ENCODE results near the gene ICA1. TPM values are rescaled to one million over a fixed set of nuclear protein-coding genes. Genes with fewer than 3 reads are reported as not detected.
A peak's percentile ranks its signal among the peaks of the same experiment; 100 is the strongest.

ICA1 gene
- total and polyA plus RNA-seq, 2 of the 13 experiments (the other 11 are each of a cell fraction or from before 2014, with no cell fraction given) = 0.29 TPM; not detected in 1

DNA sequence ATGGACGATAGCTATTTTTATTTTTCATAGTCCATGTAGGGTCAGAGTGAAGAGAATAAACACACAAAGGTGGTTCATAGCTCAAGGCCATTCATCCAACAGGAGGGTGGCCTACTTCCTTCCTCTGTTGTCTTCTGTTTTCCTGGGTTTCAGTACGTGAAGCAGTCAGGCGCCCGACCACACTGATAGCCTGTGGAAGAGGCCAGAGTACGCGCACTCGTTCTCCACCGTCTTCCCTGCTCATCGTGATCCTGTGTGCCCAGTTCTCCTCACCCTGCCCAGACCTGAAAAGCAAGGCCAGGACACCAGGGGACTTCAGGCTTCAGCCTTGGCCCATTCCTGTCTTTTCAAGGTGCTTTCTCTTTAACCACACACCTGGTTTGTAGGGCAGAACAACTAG is 158.7 kb downstream of the ICA1 start:
- peak; percentile 71 for ATAC-seq
- no peaks in the 10 kb centered on the region for H3K9me3 ChIP-seq (ENCODE audit: low read length)
- DNase-seq (ENCODE audit: low spot score) = no peak
- no peak overlapping the region for H3K9ac ChIP-seq (ENCODE audit: insufficient read depth, low read depth, low read length)
- H4K20me1 ChIP-seq (ENCODE audit: insufficient read depth, low read length) = no peaks in the 10 kb centered on the region
- no TSS peak for BruUV-seq (replicated peaks)
- H3K4me3 ChIP-seq (replicated peaks in 1 of 3; ENCODE audit: insufficient read depth in 1 of 3, low read depth in 2 of 3, low read length in 3 of 3) = peak overlapping the region in 1 of 3 experiments; percentile 5; a peak in 1 of 6 replicates
- no peaks in the 10 kb centered on the region for H3K36me3 ChIP-seq (replicated peaks in 1 of 2; ENCODE audit: control insufficient read depth in 1 of 2, insufficient read depth in 2 of 2, low read length in 2 of 2)
- no peaks in the 10 kb centered on the region for H3K27me3 ChIP-seq (ENCODE audit: control insufficient read depth in 1 of 2, insufficient read depth in 2 of 2, low read length in 2 of 2)
- FAIRE-seq = no peak
- ChIA-PET CTCF (ENCODE audit: low intra/inter-chr PET ratio, low total read pairs) (no interaction called here), POLR2A (no interaction called here)
- H2AFZ ChIP-seq (ENCODE audit: low read length) = no peak overlapping the region
- WGBS (ENCODE audit: low lambda C conversion rate) = 46% methylated on average over 4 of the region's 9 CpGs
- H3K27ac ChIP-seq (ENCODE audit: extremely low read length, insufficient read depth, low read length) = no peak overlapping the region
- peak overlapping the region; percentile 13; the same call in 1 of the 2 replicates for H3K4me2 ChIP-seq (ENCODE audit: low read depth, low read length)
- H3K79me2 ChIP-seq (ENCODE audit: insufficient read depth, low read length) = no peaks in the 10 kb centered on the region
- H3K4me1 ChIP-seq (ENCODE audit: insufficient read depth, low read length) = peaks cover 13% of the 10 kb centered on the region; the same call in 1 of the 2 replicates
- intact Hi-C loops (cut with micrococcal nuclease; ENCODE audit: unreplicated experiment) (no loop called here), in situ Hi-C loops (cut with HindIII; ENCODE audit: extremely low pct_ligation_motif_present, low pct_unique_long_range_greater_than_20kb) (no loop called here)
- TF ChIP-seq ZNF564 (CRISPR knock-in tag; IDR thresholded peaks at IDR 0.05) = no peak
- TF ChIP-seq SALL1 (CRISPR knock-in tag; IDR thresholded peaks at IDR 0.05) = peak; percentile 50; the same call in 1 of the 2 replicates
- no peak for TF ChIP-seq TERF1 (CRISPR knock-in tag; IDR thresholded peaks at IDR 0.05)
- 0 out of 2 replicates have a peak, but pooled peaks have one; percentile 26 for TF ChIP-seq ZBTB38 (CRISPR knock-in tag; IDR thresholded peaks at IDR 0.05)
- TF ChIP-seq HNF4A (CRISPR knock-in tag; IDR thresholded peaks at IDR 0.05) = peak; percentile 36; the same call in 1 of the 2 replicates
- TF ChIP-seq REL (CRISPR knock-in tag; conservative IDR thresholded peaks at IDR 0.05) = no peak
- no peak for TF ChIP-seq U2AF1 (optimal IDR thresholded peaks at IDR 0.05; ENCODE audit: low read depth, low read length)
- TF ChIP-seq ZNF367 (CRISPR knock-in tag; IDR thresholded peaks at IDR 0.05; ENCODE audit: borderline replicate concordance) = no peak
- no peak for TF ChIP-seq ZNF18 (CRISPR knock-in tag; IDR thresholded peaks at IDR 0.05; ENCODE audit: insufficient replicate concordance)
- TF ChIP-seq ZNF747 (CRISPR knock-in tag; IDR thresholded peaks at IDR 0.05; ENCODE audit: borderline replicate concordance) = no peak
- TF ChIP-seq HNRNPH1 (optimal IDR thresholded peaks at IDR 0.05; ENCODE audit: low read depth, low read length) = no peak
- TF ChIP-seq SIN3A (IDR thresholded peaks at IDR 0.05; ENCODE audit: borderline replicate concordance, low read depth, low read length) = no peak
- TF ChIP-seq ZNF234 (CRISPR knock-in tag; conservative IDR thresholded peaks at IDR 0.05) = no peak
- TF ChIP-seq TOE1 (CRISPR knock-in tag; IDR thresholded peaks at IDR 0.05) = no peak
- no peak for TF ChIP-seq ZNF318 (CRISPR knock-in tag; IDR thresholded peaks at IDR 0.05)
